Stimulated activated CD8-positive, alpha-beta memory T cell treated with anti-CD3 and anti-CD28 coated beads, Interleukin-12 subunit alpha, Interleukin-12 subunit beta, amount 100 ng/mL, for 24 hours (primary cell): ENCODE results near the gene ARTN.

ENCODE experiments used
- DNase-seq: peaks from one replicate; pipeline ENCODE4 v3.0.0-alpha.2; 2020; ENCODE audit errors: extremely low read depth

The ARTN gene

GRCh38 chr1:43985984-43986595, 52.5 kb downstream of the ARTN start:
- DNase-seq: no peak

DNA sequence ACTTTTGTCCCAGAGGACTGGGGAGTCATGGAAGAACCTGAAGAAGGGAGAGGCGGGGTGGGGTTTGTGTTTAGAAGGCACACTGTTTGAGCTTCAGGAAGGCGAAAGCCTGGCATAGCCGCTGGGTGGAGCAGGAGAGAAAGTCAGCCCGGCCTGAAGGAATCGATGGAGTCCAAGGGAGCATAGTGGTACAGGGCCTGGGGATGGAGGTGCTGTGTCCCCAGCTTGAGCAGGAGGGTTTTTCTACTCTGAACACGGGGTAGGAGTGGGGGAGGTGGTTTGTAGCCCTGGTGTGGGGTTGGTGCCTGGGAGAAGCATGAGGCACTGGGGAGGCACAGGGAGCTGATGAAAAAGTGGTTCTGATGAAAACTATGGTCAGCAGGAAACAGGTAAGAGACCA, 53.1 kb downstream of the ARTN start:
- no peak for DNase-seq
